Activated CD4-positive, alpha-beta T cell treated with anti-CD3 and anti-CD28 coated beads, Interleukin-2, Interleukin-4, amounts not matched to agents 100 ng/mL and 50 ng/mL, durations not matched to agents 16 hours and 8 hours (primary cell): ENCODE measurements around the gene ZNF563.
"Not testable (repeated sequence)": the region's sequence is repeated elsewhere in the genome, so short reads cannot be mapped to it uniquely, and the experiment has no call there.

Source experiments
- DNase-seq: peaks from one replicate; pipeline ENCODE4 v3.0.0-alpha.2; 2020; ENCODE audit warnings: low spot score

ZNF563 gene

GRCh38 chr19:12333162-12334159 lies at the start of gene ZNF563:
TSS of gene ZNF563 (minus strand) at chr19:12333633. CDS start at chr19:12333482, 151 bp downstream.
- DNase-seq, result peak; percentile 95

GRCh38 chr19:12380444-12380737 lies 47.0 kb upstream of the ZNF563 start:
- DNase-seq, result no peak

GRCh38 chr19:12379732-12380443 lies 46.5 kb upstream of the ZNF563 start:
- DNase-seq, result no peak

- DNase-seq, result no peak
Measured at GRCh38 chr19:12374026-12374425, 40.6 kb upstream of the ZNF563 start.

GRCh38 chr19:12365236-12366162 lies 32.1 kb upstream of the ZNF563 start, which contains the start of gene ZNF442:
TSS of gene ZNF442 (minus strand) at chr19:12365683. CDS start at chr19:12363631, 2,052 bp downstream.
- DNase-seq, result peak; percentile 71

GRCh38 chr19:12364391-12365235 lies 31.2 kb upstream of the ZNF563 start:
- DNase-seq, result no peak

GRCh38 chr19:12362236-12362635 lies 28.8 kb upstream of the ZNF563 start:
- not testable (repeated sequence) for DNase-seq

- no peak for DNase-seq
Measured at GRCh38 chr19:12353375-12353774, 19.9 kb upstream of the ZNF563 start.

GRCh38 chr19:12350890-12351197 lies 17.4 kb upstream of the ZNF563 start:
- DNase-seq, result no peak

- DNase-seq, result no peak
Measured at GRCh38 chr19:12350185-12350889, 16.9 kb upstream of the ZNF563 start.

GRCh38 chr19:12346896-12347295 lies 13.5 kb upstream of the ZNF563 start:
- no peak for DNase-seq

GRCh38 chr19:12345197-12345596 lies 11.8 kb upstream of the ZNF563 start:
- no peak for DNase-seq

- DNase-seq, result peak; percentile 1
Measured at GRCh38 chr19:12331211-12331941, 2.1 kb downstream of the ZNF563 start.

GRCh38 chr19:12330340-12330739 lies 3.1 kb downstream of the ZNF563 start:
- no peak for DNase-seq

GRCh38 chr19:12325690-12326089 lies 7.7 kb downstream of the ZNF563 start:
- no peak for DNase-seq

- no peak for DNase-seq
Measured at GRCh38 chr19:12318782-12319413, 14.5 kb downstream of the ZNF563 start.

- no peak for DNase-seq
Measured at GRCh38 chr19:12314553-12314952, 18.9 kb downstream of the ZNF563 start.

- DNase-seq, result not testable (repeated sequence)
Measured at GRCh38 chr19:12308891-12309290, 24.5 kb downstream of the ZNF563 start.

GRCh38 chr19:12295191-12295590 lies 38.2 kb downstream of the ZNF563 start:
- no peak for DNase-seq
